ENCODE data around the gene SLC28A1. TPM values are rescaled to one million over a fixed set of nuclear protein-coding genes. Genes with fewer than 3 reads are reported as not detected.

Gene SLC28A1
- total RNA-seq, 4 donors from 2014 or later = not detected

DNA sequence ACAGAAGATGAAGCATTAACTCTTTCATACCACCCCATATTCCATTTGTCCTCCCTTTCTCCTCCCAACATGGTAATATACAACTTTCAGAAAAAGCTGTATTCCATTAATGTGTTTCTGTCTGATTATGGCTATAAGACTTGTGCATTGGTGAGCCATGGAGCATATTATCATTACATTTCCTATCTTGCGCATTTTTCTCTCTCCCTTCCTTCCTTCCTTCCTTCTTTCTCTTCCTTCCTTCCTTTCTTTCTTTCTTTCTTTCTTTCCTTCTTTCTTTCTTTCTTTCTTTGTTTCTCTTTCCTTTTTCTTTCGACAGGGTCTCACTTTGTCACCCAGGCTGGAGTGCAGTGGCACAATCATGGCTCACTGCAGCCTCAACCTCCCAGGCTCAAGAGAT, 71.7 kb downstream of the SLC28A1 start:
- no peaks in the 10 kb centered on the region for H3K27me3 ChIP-seq
- in situ Hi-C loops (cut with MboI; ENCODE audit: low pct_ligation_motif_present in 1 of 4, low pct_unique_long_range_greater_than_20kb in 1 of 4, low sequenced_read_pairs in 3 of 4) (loop anchor here in 1 of 4 donors (25.0 kb wide), 2 partner anchors 181 to 331 kb away; no protein-coding TSS in a partner anchor), intact Hi-C loops (cut with DNase I; ENCODE audit: low total_unique reads) (no loop called here)
- WGBS, 2 donors (ENCODE audit: low coverage in 1 of 2) = 79 to 89% methylated on average over 2 of the region's 2 CpGs
- H3K9me3 ChIP-seq = no peaks in the 10 kb centered on the region
- H3K36me3 ChIP-seq = no peaks in the 10 kb centered on the region
- no peak for DNase-seq
- no peak overlapping the region for H3K27ac ChIP-seq
- TF ChIP-seq EP300 (IDR thresholded peaks at IDR 0.05; ENCODE audit: low read depth) = no peak
- TF ChIP-seq, protein P1, sequence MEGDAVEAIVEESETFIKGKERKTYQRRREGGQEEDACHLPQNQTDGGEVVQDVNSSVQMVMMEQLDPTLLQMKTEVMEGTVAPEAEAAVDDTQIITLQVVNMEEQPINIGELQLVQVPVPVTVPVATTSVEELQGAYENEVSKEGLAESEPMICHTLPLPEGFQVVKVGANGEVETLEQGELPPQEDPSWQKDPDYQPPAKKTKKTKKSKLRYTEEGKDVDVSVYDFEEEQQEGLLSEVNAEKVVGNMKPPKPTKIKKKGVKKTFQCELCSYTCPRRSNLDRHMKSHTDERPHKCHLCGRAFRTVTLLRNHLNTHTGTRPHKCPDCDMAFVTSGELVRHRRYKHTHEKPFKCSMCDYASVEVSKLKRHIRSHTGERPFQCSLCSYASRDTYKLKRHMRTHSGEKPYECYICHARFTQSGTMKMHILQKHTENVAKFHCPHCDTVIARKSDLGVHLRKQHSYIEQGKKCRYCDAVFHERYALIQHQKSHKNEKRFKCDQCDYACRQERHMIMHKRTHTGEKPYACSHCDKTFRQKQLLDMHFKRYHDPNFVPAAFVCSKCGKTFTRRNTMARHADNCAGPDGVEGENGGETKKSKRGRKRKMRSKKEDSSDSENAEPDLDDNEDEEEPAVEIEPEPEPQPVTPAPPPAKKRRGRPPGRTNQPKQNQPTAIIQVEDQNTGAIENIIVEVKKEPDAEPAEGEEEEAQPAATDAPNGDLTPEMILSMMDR (IDR thresholded peaks at IDR 0.05) = no peak
- TF ChIP-seq POLR2AphosphoS5 (IDR thresholded peaks at IDR 0.05) = no peak
- no peak for TF ChIP-seq POLR2A (IDR thresholded peaks at IDR 0.05)
- H3K4me1 ChIP-seq = peaks cover 0 to 7% (median 3%) of the 10 kb centered on the region in 4 donors
- H3K4me3 ChIP-seq = no peak overlapping the region

DNA sequence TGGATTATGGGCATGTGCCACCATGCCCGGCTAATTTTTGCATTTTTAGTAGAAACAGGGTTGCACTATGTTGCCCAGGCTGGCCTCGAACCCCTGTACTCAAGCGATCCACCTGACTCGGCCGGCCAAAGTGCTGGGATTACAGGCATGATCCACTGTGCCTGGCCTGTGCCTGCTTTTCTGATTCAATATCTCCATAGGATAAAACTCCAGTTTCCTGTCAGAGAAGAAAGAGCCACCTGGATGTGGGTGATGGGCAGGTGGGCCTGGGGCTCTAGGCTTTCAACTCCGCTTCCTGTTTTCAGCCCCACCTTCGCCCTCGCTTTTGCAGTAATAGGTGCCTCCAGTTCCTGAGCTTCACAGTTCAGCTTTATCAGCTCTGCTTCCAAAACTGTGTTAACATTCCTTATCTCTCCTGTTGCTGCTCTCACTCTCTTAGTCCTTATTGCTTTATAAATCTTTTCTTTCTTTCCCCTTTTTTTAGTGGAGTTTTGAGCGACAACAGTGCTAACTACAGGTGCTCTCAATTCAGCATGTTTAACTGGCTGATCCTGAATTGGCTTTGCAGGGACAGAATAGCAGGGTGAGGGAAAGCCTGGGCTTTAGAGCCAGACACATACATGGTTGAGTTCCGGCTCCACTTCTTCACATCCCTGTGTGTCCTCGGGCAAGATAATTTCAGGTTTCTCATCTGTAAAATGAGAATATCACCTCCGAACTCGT, 76.1 kb downstream of the SLC28A1 start:
- peaks cover 0 to 5% (median 2%) of the 10 kb centered on the region in 4 donors for H3K4me1 ChIP-seq
- no peak overlapping the region for H3K27ac ChIP-seq
- H3K36me3 ChIP-seq = no peaks in the 10 kb centered on the region
- WGBS, 2 donors (ENCODE audit: low coverage in 1 of 2) = 91 to 94% methylated on average over 4 to 13 of the region's 13 CpGs
- in situ Hi-C loops (cut with MboI; ENCODE audit: low pct_ligation_motif_present in 1 of 4, low pct_unique_long_range_greater_than_20kb in 1 of 4, low sequenced_read_pairs in 3 of 4) (loop anchor here in 2 of 4 donors (5.0 to 25.0 kb wide), 4 partner anchors 82 to 327 kb away; no protein-coding TSS in a partner anchor), intact Hi-C loops (cut with DNase I; ENCODE audit: low total_unique reads) (loop anchor here (5.0 kb wide), 1 partner anchor 82 kb away; no protein-coding TSS in a partner anchor)
- no peaks in the 10 kb centered on the region for H3K27me3 ChIP-seq
- H3K9me3 ChIP-seq = no peaks in the 10 kb centered on the region
- TF ChIP-seq, protein P1 (IDR thresholded peaks at IDR 0.05) = no peak
- TF ChIP-seq POLR2A (IDR thresholded peaks at IDR 0.05) = no peak
- TF ChIP-seq EP300 (IDR thresholded peaks at IDR 0.05; ENCODE audit: low read depth) = no peak
- no peak for TF ChIP-seq POLR2AphosphoS5 (IDR thresholded peaks at IDR 0.05)
- DNase-seq = no peak
- H3K4me3 ChIP-seq = no peak overlapping the region

DNA sequence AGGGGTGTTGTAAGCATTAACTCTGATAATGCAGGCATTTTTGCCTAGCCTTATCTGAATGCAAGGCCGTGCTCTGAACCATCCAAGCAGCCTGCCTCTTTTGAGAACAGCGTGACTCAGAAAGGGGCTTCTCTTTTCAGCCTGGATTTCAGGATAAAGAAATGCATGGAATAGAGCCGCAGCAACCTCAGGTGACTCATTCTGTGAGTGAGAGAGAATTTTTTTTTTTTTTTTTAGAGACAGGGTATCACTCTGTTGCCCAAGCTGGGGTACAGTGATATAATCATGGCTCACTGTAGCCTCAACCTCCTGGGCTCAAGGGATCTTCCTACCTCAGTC, 76.6 kb downstream of the SLC28A1 start:
- Histone ChIP-seq H3K27ac (no peak overlapping the region), H3K36me3 (no peaks in the 10 kb centered on the region), H3K4me1 (no peaks in the 10 kb centered on the region), H3K4me3 (no peak overlapping the region), H3K9me3 (no peaks in the 10 kb centered on the region), H3K27me3 (no peaks in the 10 kb centered on the region)
- intact Hi-C loops (cut with DNase I; ENCODE audit: low total_unique reads) (loop anchor here (5.0 kb wide), 1 partner anchor 81 kb away; no protein-coding TSS in a partner anchor), in situ Hi-C loops (cut with MboI; ENCODE audit: low pct_ligation_motif_present in 1 of 4, low pct_unique_long_range_greater_than_20kb in 1 of 4, low sequenced_read_pairs in 3 of 4) (loop anchor here in 2 of 4 donors (5.0 to 25.0 kb wide), 4 partner anchors 81 to 326 kb away; no protein-coding TSS in a partner anchor)
- DNase-seq = no peak
- WGBS, 2 donors (ENCODE audit: low coverage in 1 of 2) = 95 to 100% methylated on average over 2 to 3 of the region's 3 CpGs
- TF ChIP-seq POLR2AphosphoS5 (IDR thresholded peaks at IDR 0.05) (no peak), POLR2A (IDR thresholded peaks at IDR 0.05) (no peak)

DNA sequence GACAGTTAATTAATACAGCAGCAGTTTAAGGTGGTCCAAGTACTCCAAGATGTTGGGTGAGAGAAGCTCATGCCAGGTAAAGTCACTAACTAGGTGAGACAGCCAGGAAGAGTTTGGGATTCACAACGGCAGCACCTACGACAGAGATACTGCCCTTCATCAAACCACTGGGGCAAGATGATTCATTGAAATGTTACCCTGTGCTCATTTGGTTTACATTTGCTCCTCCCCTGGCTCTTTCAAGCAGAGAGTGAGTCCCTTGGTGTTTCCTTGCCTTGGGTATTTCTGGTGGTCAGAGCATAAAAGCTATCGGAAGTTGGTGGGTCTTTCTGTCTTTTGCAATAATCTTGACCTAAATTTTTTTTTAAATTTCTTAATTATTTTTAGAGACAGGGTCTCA, 77.2 kb downstream of the SLC28A1 start:
- no peak for DNase-seq
- H3K9me3 ChIP-seq = no peaks in the 10 kb centered on the region
- in situ Hi-C loops (cut with MboI; ENCODE audit: low pct_ligation_motif_present in 1 of 4, low pct_unique_long_range_greater_than_20kb in 1 of 4, low sequenced_read_pairs in 3 of 4) = loop anchor here in 2 of 4 donors (5.0 to 25.0 kb wide), 4 partner anchors 81 to 326 kb away; no protein-coding TSS in a partner anchor
- no peaks in the 10 kb centered on the region for H3K4me1 ChIP-seq
- TF ChIP-seq EP300 (IDR thresholded peaks at IDR 0.05; ENCODE audit: low read depth) (no peak), POLR2A (IDR thresholded peaks at IDR 0.05) (no peak), POLR2AphosphoS5 (IDR thresholded peaks at IDR 0.05) (no peak)
- TF ChIP-seq, protein P1 (IDR thresholded peaks at IDR 0.05) = no peak
- no peaks in the 10 kb centered on the region for H3K36me3 ChIP-seq
- H3K27ac ChIP-seq = no peak overlapping the region
- intact Hi-C loops (cut with DNase I; ENCODE audit: low total_unique reads) = loop anchor here (5.0 kb wide), 1 partner anchor 81 kb away; no protein-coding TSS in a partner anchor
- H3K4me3 ChIP-seq = no peak overlapping the region
- no peaks in the 10 kb centered on the region for H3K27me3 ChIP-seq
- 68 to 100% methylated on average over 1 to 3 of the region's 3 CpGs for WGBS, 2 donors (ENCODE audit: low coverage in 1 of 2)
